DMS53 (cell line): Measurements from ENCODE around the gene NME9.

ENCODE experiments used
- DNase-seq: peaks from one replicate; lab custom pipeline; 2025; lab: John Stamatoyannopoulos, UW

The NME9 gene

DNA sequence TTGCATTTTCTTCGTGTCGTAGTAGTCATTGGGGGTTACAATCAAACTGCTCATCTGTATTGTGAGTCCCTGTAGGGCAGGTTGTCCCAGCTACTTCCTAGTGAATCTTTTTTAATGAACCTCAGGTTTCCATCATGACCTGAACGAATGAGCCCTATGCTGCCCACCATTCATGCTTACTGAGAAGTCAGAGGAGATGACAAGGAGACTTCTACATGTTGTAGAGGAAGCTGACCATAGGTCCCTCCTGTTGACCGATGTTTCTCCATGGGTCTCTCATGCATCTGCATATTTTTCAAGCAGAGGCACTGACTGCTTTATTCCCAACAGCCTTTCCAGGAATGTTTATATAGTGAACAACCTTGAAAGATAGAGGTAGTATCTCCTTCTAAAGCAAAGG lies 5.0 kb upstream of the NME9 start:
- DNase-seq = no peak

DNA sequence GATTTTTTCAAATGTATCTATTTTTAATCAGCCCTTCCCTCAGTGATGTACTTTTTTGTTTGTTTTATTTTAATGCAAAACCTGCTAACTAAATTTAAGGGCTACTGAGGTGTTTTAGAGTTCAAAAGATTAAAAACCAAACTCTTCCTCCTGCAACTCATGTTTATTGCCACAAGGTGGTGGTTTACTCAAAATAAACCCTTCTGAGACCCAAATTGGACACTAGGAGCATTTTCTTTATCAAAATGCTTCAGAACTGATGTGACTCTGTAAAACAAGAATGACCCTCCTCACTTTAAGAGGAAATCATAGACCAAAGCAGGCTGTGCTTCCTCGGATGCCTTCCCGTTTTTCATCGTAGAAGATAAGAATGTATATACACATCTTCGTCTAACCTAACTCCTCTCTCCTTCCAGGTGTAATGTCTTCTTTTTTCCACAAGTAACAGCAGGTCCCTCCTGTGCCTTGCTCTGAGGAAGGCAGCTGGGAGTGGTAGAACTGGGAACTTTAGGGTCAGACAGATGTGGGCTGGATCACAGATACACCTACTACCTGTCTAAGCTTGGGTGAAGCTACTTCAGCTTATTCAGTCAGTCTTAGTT lies 2.9 kb upstream of the NME9 start:
- DNase-seq = peak; percentile 51

DNA sequence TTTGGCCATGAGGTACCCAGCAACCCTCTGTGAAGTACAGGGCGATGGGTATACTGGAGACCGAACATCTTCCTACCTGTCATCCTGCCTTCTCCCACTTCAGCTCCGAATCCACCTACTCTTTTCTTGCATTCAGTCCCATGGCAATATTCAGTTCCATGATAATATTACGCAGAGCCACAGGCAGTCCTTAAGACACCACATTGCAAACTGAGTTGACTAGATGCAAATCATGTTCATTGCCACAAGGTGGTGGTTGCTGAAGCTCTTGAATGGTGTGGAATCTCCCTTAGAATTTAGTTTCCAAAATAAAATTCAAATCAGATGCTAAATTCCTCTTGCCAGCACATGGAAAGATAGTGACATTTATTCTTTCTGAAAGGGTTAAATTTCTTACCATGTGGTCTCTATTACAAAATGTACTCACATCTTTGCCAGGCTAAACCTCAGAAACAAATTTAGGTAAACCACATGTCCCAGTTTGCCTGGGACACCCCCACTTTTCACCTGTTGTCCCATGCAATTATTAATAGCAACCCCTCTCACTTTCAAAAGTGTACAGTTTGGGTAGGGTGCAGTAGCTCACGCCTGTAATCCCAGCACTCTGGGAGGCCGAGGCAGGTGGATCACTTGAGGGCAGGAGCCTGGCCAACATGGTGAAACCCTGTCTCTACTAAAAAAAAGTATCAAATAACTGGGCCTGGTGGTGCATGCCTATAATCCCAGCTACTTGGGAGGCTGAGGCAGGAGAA lies 1.7 kb upstream of the NME9 start:
- peak; percentile 6 for DNase-seq

DNA sequence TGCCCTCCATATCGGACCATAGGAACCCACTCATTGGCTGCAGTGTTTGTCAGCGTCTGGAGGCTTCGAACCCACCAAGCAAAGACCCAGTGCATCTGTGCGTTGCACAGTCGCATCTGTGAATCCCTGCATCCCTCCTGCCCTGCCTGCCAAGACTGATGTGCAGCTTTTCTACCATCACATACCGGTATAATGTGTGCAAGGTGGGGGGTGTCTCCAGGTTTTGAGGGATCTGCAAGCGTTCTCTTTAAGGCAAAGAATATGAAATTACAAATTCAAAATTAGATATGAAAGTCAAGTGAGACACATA lies 288 bp upstream of the NME9 start:
- no peak for DNase-seq

DNA sequence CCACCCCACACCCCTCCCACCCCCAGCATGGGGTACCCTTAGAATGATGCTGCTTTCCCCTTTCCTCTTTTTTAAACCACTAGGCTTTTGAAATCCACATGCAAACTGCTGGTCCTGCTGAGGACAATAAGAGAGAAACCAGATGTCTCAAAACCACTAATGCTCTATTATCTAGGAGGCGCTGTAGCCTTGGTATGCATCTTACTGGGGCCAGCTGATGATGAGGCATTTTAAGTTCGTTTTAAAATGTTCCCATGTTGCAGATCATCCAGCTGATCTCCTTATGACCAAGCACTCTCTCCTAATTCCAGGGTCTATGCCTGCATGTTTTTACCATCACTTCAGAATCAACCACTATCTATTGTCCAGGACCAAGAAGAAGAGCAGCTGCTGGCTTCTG lies 1.3 kb downstream of the NME9 start:
- peak; percentile 11 for DNase-seq

DNA sequence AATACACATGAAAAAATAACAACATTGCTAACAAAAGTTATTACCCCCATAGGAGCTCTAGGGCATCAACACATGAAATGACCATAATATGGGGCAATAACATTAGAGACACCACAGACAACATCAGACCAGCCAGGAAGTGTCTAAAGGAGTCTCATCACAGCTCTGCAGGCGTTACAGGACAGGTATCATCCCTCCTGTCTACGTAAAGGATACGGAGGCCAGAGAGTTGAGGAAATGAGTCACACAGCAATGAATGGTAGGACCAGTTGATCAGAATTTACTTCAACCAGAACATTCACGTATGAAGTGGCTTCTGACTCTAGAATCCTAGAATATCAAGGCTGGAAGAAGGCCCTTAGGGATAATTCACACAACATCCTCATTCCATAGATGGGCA lies 1.8 kb downstream of the NME9 start:
- peak; percentile 65 for DNase-seq

DNA sequence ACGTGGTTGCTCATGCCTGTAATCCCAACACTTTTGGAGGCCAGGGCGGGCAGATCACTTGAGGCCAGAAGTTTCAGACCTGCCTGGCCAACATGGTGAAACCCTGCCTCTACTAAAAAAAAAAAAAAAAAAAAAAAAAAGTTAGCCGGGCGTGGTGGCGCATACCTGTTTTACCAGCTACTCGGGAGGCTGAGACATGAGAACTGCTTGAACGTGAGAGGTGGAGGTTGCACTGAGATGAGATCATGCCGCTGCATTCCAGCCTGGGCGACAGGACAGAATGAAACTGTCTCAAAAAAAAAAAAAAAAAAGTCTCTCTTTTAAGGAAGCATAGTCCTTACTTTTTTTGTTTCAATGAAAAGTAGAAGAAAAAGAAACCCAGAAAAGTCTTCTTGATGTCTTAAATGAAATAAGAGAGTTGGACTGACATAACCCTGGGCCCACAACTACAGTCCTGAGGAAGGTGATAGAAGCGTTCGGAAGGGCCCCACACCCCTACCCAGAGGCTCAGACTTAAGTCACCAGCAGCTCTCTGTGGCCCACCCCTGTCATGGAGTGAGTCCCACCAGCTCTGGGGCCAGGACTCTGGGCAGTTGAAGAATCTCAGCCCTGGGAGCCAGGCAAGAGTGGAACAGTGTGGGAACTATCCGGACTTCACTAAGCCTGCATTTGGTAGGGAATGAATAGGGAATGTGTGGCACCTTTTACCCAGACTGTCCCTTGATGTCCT lies 2.6 kb downstream of the NME9 start:
- no peak for DNase-seq

DNA sequence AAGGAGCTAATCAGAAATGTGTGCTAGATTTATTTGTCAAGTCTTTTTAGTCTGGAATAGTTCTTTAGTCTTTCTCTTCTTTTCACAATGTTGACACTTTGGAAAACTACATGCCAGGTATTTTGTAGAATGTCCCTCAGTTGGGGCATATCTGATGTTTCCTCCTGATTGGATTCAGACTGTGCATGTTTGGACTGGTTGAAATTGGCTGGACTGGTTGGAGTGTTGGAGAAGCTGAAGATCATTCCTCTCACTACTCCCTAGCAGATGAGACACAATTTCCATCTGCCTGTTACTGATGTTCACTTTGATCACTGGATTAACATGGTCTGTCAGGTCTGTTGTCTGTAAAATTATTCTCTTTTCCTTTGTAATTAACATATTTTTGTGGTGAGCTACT lies 3.7 kb downstream of the NME9 start:
- no peak for DNase-seq

DNA sequence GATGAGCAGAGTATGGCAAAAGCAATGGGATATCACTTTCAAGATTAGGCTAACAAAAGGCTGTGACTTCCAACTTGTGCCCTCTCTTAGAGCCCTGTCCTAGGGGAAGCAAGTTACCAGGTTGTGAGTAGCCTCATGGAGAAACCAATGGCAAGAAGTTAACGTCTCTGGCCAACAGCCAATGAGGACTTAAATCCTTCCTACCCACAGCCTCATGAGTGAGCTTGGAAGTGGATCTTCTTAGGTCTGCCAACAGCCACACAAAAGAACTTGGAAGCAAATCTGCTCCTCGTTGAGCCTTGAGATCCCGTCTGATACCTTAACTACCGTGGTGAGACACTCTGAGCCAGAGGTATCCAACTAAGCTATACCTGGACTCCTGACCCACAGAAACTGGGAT lies 5.7 kb downstream of the NME9 start:
- no peak for DNase-seq

DNA sequence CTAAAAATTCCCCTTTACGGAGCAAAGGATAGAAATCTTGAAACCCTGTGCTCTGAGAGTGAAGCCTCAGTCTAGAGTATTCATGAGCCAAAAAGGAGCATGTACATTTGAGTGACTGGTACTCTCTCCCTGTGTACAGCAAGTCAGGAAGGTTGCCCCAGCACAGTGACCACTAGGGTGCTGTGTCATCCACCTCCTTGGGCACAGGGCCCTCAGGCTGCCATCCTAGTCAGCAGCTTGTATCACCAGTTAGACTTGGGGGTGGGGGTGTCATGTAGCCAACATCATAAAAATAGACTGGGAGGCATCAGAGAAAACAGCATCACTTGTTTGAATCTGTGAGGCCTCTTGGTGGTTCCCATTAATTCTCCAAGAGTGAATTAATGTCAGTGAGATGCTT lies 12.0 kb downstream of the NME9 start:
- DNase-seq = no peak

DNA sequence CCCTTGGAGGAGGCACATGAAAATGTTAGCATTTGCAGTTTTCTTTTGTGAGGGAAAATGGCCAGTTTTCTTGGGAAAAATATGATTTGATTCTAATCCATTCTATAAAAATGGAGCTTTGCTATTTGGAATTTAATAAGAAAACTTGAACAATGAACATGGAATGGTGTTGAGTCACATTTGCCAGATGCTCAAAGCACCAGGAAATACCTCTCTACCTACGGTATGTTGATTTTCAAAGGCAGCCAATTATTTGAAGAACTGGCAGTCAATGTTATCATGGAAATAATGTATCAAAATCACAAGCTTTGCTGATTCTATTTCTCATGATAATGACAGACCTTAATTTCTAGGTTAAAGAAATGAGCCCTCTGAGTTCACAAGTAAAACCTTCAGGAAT lies 14.9 kb downstream of the NME9 start:
- DNase-seq = no peak

DNA sequence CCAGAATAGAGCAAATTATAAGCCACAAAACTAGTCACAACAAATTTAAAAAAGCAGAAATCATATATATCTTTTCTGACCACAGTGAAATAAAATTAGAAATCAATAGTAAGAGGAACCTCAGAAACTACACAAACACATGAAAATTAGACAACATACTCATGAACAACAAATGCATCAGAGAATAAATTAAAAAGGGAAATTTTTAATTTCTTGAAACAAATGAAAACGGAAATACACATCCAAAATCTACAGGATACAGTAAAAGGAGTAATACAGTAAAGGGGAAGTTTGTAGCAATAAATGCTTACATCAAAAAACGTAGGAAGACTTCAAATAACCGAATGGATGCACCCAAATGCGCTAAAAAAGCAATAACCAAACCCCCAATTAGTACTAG lies 19.2 kb downstream of the NME9 start:
- DNase-seq = no peak

DNA sequence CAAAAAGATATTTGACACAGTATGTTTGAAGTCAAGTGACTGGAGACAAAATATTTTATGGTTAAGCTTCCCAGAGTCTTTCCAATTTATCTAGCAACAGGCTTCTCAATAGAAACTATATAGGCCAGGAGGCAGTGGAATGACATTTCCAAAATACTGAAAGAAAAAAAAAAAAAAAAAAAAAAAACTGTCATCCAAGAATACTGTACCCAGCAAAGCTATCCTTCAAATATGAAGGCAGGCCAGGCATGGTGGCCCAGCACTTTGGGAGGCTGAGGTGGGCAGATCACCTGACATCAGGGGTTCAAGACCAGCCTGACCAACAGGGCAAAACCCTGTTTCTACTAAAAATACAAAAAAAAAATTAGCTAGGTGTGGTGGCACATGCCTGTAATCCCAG lies 20.9 kb downstream of the NME9 start:
- no peak for DNase-seq

DNA sequence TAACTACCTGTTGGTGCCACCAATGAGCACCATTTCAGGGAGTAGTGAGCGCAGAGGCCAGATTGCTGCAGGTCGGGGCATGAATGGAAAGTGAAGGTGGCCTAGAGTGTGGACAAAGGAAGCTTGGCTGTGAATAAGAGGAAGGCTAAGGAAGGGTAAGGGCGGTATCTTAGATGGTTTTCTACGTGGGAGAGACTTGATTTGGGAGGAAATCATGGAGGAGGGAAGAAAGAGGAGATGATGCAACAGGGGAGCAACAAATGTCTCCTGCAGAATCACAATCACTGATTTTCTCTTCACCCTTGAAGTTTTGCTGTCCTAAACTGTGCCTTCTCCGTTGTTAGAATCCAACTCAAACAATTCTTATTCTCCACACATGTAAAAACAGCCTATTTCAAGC lies 21.8 kb downstream of the NME9 start:
- no peak for DNase-seq

DNA sequence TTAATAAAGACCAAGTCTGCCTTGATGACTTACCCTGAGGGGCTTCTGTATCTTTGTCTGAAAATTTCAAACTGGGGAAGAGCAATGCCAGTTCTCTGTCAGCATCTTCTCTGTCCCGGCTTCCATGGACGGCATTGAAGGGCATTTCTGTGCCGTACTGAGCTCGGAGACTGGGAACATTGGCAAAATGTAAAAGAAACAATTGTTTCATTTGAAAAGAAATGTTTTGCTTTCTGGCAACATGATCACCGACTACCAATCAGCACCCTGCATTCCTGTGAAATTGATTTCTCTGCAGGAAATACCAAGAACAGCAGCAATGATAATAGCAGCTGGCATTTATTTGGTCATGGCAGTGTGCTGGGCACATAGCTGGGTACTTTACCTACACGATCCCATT lies 26.2 kb downstream of the NME9 start:
- DNase-seq = no peak

DNA sequence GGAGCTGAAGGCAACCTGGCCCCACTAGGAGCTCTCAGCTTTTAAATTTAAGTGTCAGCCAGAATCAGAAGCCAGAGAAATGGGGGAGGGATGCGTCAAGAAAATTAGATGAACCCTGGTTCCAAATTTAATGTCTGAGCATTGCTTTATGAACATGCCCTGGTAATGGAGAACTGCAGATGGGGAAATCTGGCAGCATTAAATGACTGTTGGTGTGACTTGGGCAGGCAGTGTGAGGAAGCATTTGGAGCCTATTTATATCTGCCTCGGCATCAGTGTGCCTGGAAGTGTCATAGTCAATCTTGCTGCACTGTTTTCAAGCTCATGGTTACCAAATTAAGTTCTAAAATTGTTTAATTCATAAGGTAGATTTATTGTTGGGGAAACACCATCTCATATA lies 29.0 kb downstream of the NME9 start:
- DNase-seq = no peak

DNA sequence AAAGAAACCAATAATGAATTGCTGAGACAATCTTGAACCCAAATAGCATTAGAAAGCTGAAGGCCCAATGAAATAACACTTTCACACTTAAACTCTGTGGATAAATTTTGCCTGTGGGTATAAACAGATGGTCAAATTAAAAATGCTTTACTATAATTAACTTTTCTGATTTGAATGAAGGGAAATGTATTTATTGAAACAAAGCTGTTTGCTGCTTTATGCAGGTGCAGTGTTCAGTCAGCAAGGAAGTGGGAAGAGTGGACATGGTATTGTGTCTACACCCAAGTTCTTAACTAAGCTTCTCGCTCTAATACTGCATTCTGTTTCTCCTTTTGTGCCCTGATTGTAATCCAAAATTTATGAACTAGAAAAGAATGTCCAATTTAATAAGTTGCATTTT lies 31.8 kb downstream of the NME9 start:
- no peak for DNase-seq

DNA sequence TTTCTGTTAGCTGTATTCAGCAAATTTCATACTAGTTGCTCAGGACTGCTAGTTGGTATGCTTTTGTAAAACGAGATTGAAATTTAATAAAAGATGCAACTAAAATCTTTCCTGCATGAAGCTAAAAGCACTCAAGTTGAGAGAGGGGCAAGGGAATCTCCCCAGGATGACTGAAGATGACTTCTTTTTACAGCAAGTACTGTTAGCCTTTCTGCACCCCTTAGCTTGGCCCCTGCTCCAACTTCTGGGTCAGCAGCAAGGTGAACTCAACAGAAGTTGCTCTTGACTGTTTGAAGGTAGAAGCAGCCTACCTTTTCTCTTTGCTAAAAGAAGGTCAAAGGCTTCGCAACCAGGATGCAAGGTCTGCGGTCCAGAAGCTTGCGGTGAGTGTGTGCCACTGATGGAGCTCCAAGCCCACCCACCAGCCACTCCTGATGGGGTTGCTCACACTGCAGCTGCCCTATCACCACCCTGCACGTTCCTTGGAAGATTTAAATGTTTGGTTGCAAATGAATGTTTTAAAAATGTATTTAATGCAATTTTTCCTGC lies 32.5 kb downstream of the NME9 start:
- no peak for DNase-seq

DNA sequence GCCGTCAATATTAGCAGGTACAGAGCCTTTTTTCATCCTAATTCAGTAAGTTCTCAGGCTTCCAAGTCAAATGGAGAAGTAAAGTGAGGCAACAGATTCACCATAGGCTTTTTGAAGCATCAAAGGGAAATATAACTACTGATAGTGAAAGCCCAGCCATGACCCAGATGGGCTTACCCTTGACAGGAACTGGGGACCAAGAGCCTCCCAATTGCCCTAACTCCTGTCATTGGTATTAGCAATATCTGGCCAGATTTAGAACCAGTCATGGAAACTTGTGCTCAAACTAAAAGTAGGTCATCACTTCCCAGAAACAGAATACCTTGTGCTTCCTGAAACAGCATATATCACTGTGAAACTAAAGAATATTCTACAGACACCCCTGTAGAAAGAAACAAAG lies 33.0 kb downstream of the NME9 start:
- DNase-seq = no peak

DNA sequence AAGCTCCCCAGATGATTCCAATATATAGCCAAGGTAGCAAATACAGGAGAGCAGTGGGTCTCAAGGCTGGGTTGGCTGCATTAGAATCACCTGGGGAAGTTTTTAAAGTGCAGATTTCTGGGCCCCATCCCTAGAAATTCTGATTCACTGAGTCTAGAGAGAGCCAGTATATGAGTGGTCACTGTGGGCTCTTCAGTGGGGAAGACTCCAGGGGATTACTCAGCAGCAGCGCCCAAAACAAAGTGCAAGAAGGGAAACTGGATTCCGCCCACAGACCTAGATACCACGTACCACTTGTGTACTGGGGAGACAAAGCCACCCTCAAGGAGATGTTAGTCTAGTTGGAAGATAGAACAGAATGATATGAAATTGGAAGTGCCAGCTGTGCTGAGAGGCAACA lies 40.0 kb downstream of the NME9 start:
- DNase-seq = no peak

DNA sequence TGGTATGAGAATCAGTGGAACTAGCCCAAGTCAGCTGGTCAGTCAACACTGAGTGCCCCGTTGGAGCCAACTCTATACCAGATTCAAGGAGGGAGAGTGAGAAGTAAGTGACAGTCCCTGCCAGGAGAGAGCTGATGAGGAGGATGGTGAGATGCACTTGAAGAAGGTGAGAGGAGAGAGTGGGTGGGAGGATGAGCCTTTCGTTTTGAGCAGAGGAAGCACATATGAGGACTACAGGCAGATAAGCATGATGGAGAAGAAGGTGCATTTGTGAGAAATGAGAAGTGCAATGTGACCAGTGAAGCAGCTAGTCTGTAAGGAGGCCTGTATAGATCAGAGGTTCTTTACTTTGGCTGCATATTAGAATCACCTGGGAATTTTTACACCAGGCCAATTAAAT lies 40.4 kb downstream of the NME9 start:
- DNase-seq = no peak

DNA sequence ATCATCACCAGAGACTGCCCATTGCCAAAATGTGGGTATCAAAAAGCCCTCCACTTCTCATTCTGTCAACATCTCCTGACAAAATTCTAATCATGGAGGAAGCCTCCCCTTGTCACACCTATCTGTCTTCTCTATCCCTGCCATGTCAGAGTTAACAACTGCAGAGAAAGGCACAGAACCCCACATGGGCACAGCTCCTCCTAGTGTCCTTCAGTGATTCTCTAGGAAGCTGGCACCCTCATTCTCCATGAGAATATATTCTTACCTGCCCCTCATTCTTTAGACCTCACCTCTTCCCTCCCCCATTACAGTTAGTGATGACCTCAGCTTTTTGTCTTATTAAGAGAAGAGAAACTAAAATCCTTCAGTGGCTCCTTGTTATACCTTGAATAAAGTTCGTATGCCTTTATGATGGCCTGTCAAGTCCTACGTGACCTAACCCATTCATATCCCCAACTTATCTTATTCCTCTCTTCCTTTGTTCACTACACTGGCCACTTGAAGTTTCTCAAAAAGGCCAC lies 44.6 kb downstream of the NME9 start:
- no peak for DNase-seq

DNA sequence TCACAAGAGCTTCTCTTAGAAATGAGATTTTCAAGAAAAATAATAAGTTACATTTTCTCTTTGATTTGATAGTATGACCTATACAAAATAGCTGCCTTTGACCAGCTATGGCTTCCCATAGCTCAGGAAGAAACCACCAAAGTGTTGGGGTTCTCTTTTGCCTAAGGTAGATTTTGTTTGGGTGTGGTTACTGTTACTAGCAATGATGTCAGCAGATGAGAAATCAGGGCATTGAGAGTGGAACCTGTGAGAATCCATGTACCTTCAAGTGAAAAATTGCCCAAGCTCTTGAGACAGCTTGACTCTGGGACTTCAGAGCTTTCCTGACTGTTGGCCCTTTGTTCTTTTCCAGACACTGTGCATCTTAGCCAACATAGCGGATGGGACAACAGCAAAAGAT lies 45.6 kb downstream of the NME9 start:
- no peak for DNase-seq
